ENCODE measurements around the gene ZC3H12C. TPM values are rescaled to one million over a fixed set of nuclear protein-coding genes. Genes with fewer than 3 reads are reported as not detected.

ZC3H12C gene
- total RNA-seq, 1 donor from 2014 or later: 6.3 TPM

DNA sequence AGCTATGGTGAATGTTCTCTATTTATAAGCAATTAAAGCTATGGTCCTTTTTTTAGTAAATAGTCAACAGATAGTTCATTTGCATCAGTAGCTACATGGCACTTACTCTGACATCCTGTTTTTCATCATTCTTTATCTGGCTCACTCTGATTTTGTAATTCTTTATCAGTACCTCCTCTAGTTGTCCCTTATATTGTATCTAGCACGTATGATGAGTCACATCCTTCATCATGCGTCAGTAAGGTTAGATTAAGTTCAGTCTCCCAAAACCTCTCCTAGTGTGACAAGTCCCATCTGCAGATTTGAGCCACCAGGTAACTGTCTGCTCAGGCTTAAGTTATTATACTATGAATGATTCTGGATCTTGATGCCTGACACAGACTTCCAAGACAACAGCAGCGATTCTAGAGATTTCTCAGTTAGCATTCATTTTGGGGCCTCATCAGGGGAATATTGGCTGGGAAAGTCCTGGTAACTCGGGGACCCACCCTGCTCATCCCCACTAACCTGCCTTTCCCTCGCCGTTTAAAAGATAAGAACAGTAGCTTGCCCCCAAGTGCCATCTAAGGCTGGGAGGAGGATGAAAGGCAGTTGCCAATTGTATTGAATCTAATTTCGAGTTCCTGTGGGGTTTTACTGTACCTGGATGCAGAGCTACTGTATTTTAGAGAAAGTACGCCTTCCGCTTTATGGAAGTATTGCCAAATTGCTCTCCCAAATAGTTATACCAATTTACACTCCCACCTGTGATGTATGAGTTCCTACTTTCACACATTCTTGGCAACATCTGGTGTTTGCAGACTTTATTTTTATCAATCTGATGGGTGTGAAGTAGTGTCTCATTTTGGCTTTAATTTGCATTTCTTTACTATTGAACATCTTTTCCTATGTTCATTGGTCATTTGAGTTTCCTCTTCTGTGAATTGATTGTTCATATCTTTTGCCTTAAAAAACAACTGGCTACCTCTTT lies 55.9 kb downstream of the ZC3H12C start:
- H3K4me1 ChIP-seq: peaks cover 0 to 6% of the 10 kb centered on the region in 2 donors
- intact Hi-C loops (cut with DNase I): no loop called here
- H3K27ac ChIP-seq: no peak overlapping the region
- H3K9me3 ChIP-seq: no peaks in the 10 kb centered on the region
- no peak overlapping the region for H3K4me3 ChIP-seq
- DNase-seq (ENCODE audit: low spot score in 2 of 2): no peak
- no peak for TF ChIP-seq CTCF (IDR thresholded peaks at IDR 0.05)
- no peaks in the 10 kb centered on the region for H3K36me3 ChIP-seq
- H3K27me3 ChIP-seq: no peaks in the 10 kb centered on the region

DNA sequence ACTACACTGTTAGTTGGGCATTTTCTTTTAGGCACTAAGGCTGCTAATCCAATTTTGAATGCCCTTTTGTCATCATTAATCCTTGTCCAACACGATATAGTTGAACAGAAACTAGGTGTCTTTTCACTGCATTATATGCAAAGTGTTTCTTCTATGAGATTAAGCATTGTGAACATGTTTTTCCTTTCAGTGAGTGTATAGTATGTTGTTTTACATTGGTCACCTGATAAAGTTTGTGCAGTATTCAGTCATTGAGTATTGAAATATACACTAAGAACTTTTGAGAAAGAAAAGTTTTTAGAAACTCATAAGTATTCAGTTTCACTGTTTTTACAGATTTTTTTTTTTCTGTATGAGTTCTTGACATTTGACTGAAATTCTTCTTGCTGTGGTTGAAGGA lies 59.0 kb downstream of the ZC3H12C start:
- peaks cover 0 to 6% of the 10 kb centered on the region in 2 donors for H3K4me1 ChIP-seq
- no peak overlapping the region for H3K4me3 ChIP-seq

DNA sequence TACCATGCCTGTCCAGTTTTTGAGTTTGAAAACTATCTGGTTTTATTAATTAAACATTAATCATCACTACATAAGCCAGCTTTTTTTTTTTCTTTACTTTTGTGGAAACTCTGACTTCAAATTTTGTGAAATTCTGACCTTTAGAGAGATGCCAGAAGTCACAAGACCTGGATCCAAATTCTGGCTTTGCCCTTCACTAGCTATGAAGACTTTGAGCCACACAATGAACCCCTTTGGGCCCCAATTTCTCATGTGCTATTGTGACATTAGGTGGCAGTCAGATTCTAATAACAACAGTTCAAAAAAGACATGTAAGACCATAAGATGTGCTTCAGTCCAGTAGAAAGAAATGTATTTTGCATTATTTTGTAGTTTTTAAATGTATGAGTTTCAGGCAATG lies 60.3 kb downstream of the ZC3H12C start:
- intact Hi-C loops (cut with DNase I): no loop called here
- Histone ChIP-seq H3K4me3 (no peak overlapping the region), H3K36me3 (peaks cover 0 to 6% of the 10 kb centered on the region in 2 donors), H3K9me3 (no peaks in the 10 kb centered on the region), H3K27me3 (no peaks in the 10 kb centered on the region), H3K4me1 (no peaks in the 10 kb centered on the region), H3K27ac (no peak overlapping the region)
- no peak for TF ChIP-seq CTCF (IDR thresholded peaks at IDR 0.05)
- DNase-seq (ENCODE audit: low spot score in 2 of 2): no peak

More for the DNA sequence above, 59.0 kb downstream of the ZC3H12C start:
- H3K27me3 ChIP-seq: no peaks in the 10 kb centered on the region
- intact Hi-C loops (cut with DNase I): no loop called here
- no peaks in the 10 kb centered on the region for H3K36me3 ChIP-seq
- no peaks in the 10 kb centered on the region for H3K9me3 ChIP-seq
- no peak for TF ChIP-seq CTCF (IDR thresholded peaks at IDR 0.05)
- H3K27ac ChIP-seq: no peak overlapping the region
- DNase-seq (ENCODE audit: low spot score in 2 of 2): no peak

GRCh38 chr11:110156503-110156902 lies 63.3 kb downstream of the ZC3H12C start:
- no peak for TF ChIP-seq CTCF (IDR thresholded peaks at IDR 0.05)
- Histone ChIP-seq H3K36me3 (peaks cover 22 to 24% of the 10 kb centered on the region in 2 donors), H3K27ac (no peak overlapping the region), H3K9me3 (no peaks in the 10 kb centered on the region), H3K27me3 (no peaks in the 10 kb centered on the region), H3K4me3 (no peak overlapping the region), H3K4me1 (no peaks in the 10 kb centered on the region)
- no peak for DNase-seq (ENCODE audit: low spot score in 2 of 2)
- intact Hi-C loops (cut with DNase I): no loop called here

GRCh38 chr11:110158317-110159200 lies 65.4 kb downstream of the ZC3H12C start:
- Histone ChIP-seq H3K4me1 (no peaks in the 10 kb centered on the region), H3K9me3 (no peaks in the 10 kb centered on the region), H3K27me3 (no peaks in the 10 kb centered on the region), H3K27ac (no peak overlapping the region), H3K4me3 (no peak overlapping the region), H3K36me3 (peaks cover 24 to 34% of the 10 kb centered on the region in 2 donors)
- no peak for DNase-seq (ENCODE audit: low spot score in 2 of 2)
- TF ChIP-seq CTCF (IDR thresholded peaks at IDR 0.05): no peak
- intact Hi-C loops (cut with DNase I): no loop called here
